Esophagus muscularis mucosa (tissue), 4 donors: ENCODE results near the gene DCAF6. TPM values are rescaled to one million over a fixed set of nuclear protein-coding genes. Genes with fewer than 3 reads are reported as not detected.
"Not testable (repeated sequence)": the region's sequence is repeated elsewhere in the genome, so short reads cannot be mapped to it uniquely, and the experiment has no call there.

ENCODE experiments used
- DNase-seq: peaks from one replicate; pipeline ENCODE4 v3.0.0-alpha.2; 2017; ENCODE audit errors: extremely low spot score
- H3K27ac ChIP-seq, 4 donors: fragments of 200-600 bp; sonication (generic); replicated peaks in 1 of 4; 1 replicate in 3 of 4; 2 replicates in 1 of 4; pipeline ENCODE4 v1.5.1; 2016 to 2019; ENCODE audit warnings: mild to moderate bottlenecking in 1 of 4
- H3K27me3 ChIP-seq, 4 donors: fragments of 200-600 bp; sonication (generic); one replicate each; pipeline versions ENCODE4 v1.5.1 to v1.6.0; 2016 to 2019
- H3K36me3 ChIP-seq, 4 donors: fragments of 200-600 bp; sonication (generic); one replicate each; pipeline ENCODE4 v1.5.1; 2016 to 2019
- H3K4me1 ChIP-seq, 4 donors: fragments of 200-600 bp; sonication (generic); one replicate each; pipeline ENCODE4 v1.5.1; 2016 to 2019
- H3K4me3 ChIP-seq, 4 donors: fragments of 200-600 bp; sonication (generic); 1 replicate in 2 of 4; 2 replicates in 2 of 4; pipeline ENCODE4 v1.5.1; 2016 to 2019; ENCODE audit warnings: mild to moderate bottlenecking in 4 of 4, moderate library complexity in 1 of 4
- H3K9me3 ChIP-seq, 4 donors: fragments of 200-600 bp; sonication (generic); 1 replicate in 3 of 4; 2 replicates in 1 of 4; pipeline ENCODE4 v1.5.1; 2016 to 2019
- EP300 ChIP-seq: sonication (generic); formaldehyde crosslinking; IDR thresholded peaks from one replicate; pipeline ENCODE4 v1.6.1; 2017; ENCODE audit warnings: antibody characterized with exemption
- POLR2A ChIP-seq: fragments of 450-650 bp; IDR thresholded peaks from one replicate; pipeline ENCODE4 v1.6.1; 2017; ENCODE audit warnings: antibody characterized with exemption, moderate library complexity, mild to moderate bottlenecking, low read depth
- POLR2AphosphoS5 ChIP-seq, 2 donors: sonication (generic); formaldehyde crosslinking; IDR thresholded peaks; one replicate each; pipeline ENCODE4 v1.6.1; 2017; ENCODE audit warnings: antibody characterized with exemption in 2 of 2
- WGBS: methylation state at CpG from one replicate; pipeline ENCODE4 v1.1.5; 2018; 5-methylcytosine and 5-hydroxymethylcytosine counted together
- intact Hi-C: fragments of 100-400 bp; cut with DNase I; formaldehyde crosslinking; loops from one replicate; pipeline ENCODE4 v1.15.1; 2023
- total RNA-seq, 4 donors: library from RNA; depleted of rRNA; stranded (reverse); fragments of >200 nt; gene quantifications; one replicate each; pipeline versions ENCODE4 v1.1.0 to v1.2.1, GENCODE V29; 2016
- TF ChIP-seq, protein P1 (sequence below), 3 experiments: fragments of 200-600 bp in 2 of 3; fragments of 450-650 bp in 1 of 3; sonication (generic) in 2 of 3; IDR thresholded peaks; one replicate each; pipeline ENCODE4 v1.5.1; 2017 to 2019; ENCODE audit warnings: antibody characterized with exemption in 3 of 3, mild to moderate bottlenecking in 2 of 3, moderate library complexity in 1 of 3

Gene DCAF6
- total RNA-seq, 4 donors from 2014 or later, result 80.4 to 110 (median 93.9) TPM

DNA sequence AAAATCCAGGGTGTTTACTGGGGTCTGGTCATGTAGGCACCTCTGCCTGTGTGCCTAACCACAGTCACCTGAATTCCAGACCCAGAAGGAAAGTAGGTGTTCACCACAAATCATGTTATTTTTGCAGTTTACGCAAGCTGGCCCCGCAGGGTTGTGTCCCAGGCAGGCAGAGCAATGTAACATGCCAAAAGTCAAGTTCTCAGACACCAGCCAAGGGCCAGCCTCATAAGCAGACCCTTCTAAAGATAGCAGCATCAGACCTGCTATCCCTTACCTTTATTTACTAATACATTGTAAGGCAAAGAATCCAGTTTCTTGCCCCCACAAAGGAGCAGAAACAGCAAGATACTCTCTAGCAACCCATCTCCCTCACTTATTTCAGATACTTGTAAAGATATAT, 117.2 kb downstream of the DCAF6 start:
- intact Hi-C loops, result no loop called here
- TF ChIP-seq POLR2A, result no peak
- TF ChIP-seq EP300, result no peak
- no peak for TF ChIP-seq POLR2AphosphoS5 (IDR thresholded peaks at IDR 0.05)
- no peak overlapping the region for H3K4me3 ChIP-seq
- no peak overlapping the region for H3K27ac ChIP-seq
- H3K36me3 ChIP-seq, result peaks cover 0 to 4% (median 0%) of the 10 kb centered on the region in 4 donors
- no peaks in the 10 kb centered on the region for H3K9me3 ChIP-seq
- no peaks in the 10 kb centered on the region for H3K27me3 ChIP-seq
- H3K4me1 ChIP-seq, result peaks cover 8 to 40% (median 30%) of the 10 kb centered on the region in 4 donors
- DNase-seq, result no peak
- WGBS, result 100% methylated on average over 2 of the region's 2 CpGs

DNA sequence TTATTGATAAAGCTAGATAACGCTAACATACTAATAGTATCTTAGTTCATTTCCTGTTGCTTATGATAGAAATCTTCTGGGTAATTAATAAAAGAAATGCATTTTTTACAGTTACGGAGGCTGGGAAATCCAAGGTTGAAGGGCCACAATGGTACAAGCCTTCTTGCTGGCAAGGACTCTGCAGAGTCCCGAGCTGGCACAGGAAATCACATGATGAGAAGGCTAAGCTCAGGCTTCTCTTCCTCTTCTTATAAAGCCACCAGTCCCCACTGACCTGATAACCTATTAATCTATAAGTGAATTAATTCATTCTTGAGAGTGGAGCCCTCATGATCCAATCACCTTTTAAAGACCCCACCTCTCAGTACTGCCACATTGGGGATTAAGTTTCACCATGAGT, 117.6 kb downstream of the DCAF6 start:
- 60% methylated on average over 3 of the region's 3 CpGs for WGBS
- intact Hi-C loops, result no loop called here

DNA sequence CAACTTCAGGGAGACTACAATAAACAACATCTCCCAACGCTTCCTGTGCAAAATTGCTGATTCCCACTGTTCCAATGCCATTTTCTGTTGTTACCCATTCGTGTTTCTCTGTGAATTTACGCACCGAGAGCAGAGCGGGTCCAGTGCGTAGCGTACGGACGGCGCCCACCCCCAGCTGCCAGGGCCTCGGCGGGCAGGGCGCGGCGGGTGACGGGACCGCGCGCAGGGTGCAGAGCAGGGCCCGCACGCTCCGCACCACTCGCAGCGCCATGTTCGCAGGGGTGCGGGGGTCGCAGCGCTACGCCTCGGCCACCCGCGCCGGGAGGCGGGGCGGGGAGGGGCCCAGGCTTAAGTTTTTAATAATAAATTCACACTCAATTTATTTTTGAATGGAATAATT, 119.7 kb downstream of the DCAF6 start:
- DNase-seq, H3K9me3 ChIP-seq, intact Hi-C loops, H3K27ac ChIP-seq, H3K4me3 ChIP-seq, H3K27me3 ChIP-seq: not testable (repeated sequence)
- peaks cover 0 to 11% (median 5%) of the 10 kb centered on the region in 4 donors for H3K36me3 ChIP-seq
- peaks cover 0 to 26% (median 24%) of the 10 kb centered on the region in 4 donors for H3K4me1 ChIP-seq
- WGBS, result 91% methylated on average over 31 of the region's 35 CpGs

More for the DNA sequence above, 117.6 kb downstream of the DCAF6 start:
- H3K4me3 ChIP-seq, result no peak overlapping the region
- peaks cover 8 to 40% (median 30%) of the 10 kb centered on the region in 4 donors for H3K4me1 ChIP-seq
- peaks cover 0 to 4% (median 0%) of the 10 kb centered on the region in 4 donors for H3K36me3 ChIP-seq
- no peaks in the 10 kb centered on the region for H3K9me3 ChIP-seq
- no peak for DNase-seq
- no peak for TF ChIP-seq POLR2A
- no peak for TF ChIP-seq POLR2AphosphoS5 (IDR thresholded peaks at IDR 0.05)
- no peak for TF ChIP-seq EP300
- TF ChIP-seq, protein P1, sequence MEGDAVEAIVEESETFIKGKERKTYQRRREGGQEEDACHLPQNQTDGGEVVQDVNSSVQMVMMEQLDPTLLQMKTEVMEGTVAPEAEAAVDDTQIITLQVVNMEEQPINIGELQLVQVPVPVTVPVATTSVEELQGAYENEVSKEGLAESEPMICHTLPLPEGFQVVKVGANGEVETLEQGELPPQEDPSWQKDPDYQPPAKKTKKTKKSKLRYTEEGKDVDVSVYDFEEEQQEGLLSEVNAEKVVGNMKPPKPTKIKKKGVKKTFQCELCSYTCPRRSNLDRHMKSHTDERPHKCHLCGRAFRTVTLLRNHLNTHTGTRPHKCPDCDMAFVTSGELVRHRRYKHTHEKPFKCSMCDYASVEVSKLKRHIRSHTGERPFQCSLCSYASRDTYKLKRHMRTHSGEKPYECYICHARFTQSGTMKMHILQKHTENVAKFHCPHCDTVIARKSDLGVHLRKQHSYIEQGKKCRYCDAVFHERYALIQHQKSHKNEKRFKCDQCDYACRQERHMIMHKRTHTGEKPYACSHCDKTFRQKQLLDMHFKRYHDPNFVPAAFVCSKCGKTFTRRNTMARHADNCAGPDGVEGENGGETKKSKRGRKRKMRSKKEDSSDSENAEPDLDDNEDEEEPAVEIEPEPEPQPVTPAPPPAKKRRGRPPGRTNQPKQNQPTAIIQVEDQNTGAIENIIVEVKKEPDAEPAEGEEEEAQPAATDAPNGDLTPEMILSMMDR (IDR thresholded peaks at IDR 0.05), result no peak
- no peak overlapping the region for H3K27ac ChIP-seq
- no peaks in the 10 kb centered on the region for H3K27me3 ChIP-seq

DNA sequence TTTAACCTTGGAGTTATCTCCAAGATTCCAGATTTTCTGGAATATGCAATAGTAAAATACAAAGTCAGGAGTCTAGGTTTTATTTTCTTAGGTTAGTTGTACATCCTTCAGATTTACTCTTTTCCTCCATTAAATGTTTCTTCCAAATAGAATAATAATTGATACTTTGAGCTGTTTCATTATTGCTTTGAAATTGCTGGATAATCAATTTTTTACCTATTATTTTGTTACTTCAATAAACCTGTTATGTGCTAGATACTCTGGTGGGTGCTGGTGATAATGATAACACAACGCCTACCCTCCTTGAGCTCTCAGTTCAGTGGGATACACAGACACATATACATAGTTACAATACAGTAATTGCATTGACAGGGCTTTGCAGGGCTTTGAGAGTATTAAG, 120.9 kb downstream of the DCAF6 start:
- TF ChIP-seq EP300 (no peak), POLR2A (no peak)
- 100% methylated on average over 1 of the region's 1 CpG for WGBS
- no peaks in the 10 kb centered on the region for H3K9me3 ChIP-seq
- H3K27ac ChIP-seq, result no peak overlapping the region
- peaks cover 0 to 11% (median 5%) of the 10 kb centered on the region in 4 donors for H3K36me3 ChIP-seq
- H3K4me1 ChIP-seq, result peaks cover 0 to 23% (median 15%) of the 10 kb centered on the region in 4 donors
- intact Hi-C loops, result no loop called here
- H3K4me3 ChIP-seq, result no peak overlapping the region
- DNase-seq, result no peak
- H3K27me3 ChIP-seq, result no peaks in the 10 kb centered on the region

DNA sequence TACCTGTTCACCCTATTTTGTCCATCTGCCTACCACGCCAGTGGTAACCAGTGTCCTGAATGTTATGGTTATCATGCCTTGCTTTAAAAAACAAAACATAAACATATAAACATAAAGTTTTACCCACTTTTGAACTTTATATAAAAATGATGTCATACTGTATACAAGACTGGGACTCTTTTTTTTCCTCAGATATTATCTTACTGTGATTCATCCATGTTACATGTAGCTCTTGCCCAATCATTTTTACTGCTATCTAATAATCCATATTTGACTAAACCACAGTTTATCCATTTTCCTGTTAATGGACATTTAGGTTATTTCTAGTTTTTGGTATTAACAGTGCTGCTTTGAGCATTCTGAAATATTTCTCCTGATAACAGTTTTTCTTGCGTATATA, 121.4 kb downstream of the DCAF6 start:
- DNase-seq, result no peak
- no peak overlapping the region for H3K27ac ChIP-seq
- intact Hi-C loops, result no loop called here
- H3K4me1 ChIP-seq, result peaks cover 0 to 21% (median 10%) of the 10 kb centered on the region in 4 donors
- no peak for TF ChIP-seq POLR2AphosphoS5 (IDR thresholded peaks at IDR 0.05)
- no peaks in the 10 kb centered on the region for H3K27me3 ChIP-seq
- no peak overlapping the region for H3K4me3 ChIP-seq
- H3K9me3 ChIP-seq, result no peaks in the 10 kb centered on the region
- H3K36me3 ChIP-seq, result peaks cover 0 to 11% (median 5%) of the 10 kb centered on the region in 4 donors
- WGBS, result 99% methylated on average over 2 of the region's 2 CpGs

DNA sequence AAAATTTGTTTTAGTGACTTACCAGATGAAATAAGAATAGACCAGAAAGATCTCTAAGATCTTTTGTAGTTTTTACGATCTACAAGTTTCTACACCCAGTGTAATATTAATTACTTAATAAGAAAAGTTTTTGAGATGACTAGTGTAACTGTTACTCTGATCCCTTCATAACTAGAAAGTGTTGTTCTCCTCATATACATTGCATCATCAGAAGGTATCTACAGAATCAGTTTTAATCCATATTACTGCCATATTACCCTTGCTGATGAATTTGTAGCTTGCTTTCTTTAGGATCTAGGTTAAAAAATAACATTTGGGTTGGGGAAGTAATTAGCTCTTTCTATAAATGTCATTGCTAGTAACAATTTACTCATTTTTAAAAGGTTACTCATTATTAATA, 127.7 kb downstream of the DCAF6 start:
- Histone ChIP-seq H3K36me3 (peaks cover 5 to 61% (median 43%) of the 10 kb centered on the region in 4 donors), H3K4me3 (no peak overlapping the region), H3K27ac (no peak overlapping the region), H3K4me1 (no peaks in the 10 kb centered on the region), H3K27me3 (no peaks in the 10 kb centered on the region), H3K9me3 (no peaks in the 10 kb centered on the region)
- 94% methylated on average over 1 of the region's 1 CpG for WGBS
- TF ChIP-seq POLR2A, result no peak
- no peak for TF ChIP-seq POLR2AphosphoS5 (IDR thresholded peaks at IDR 0.05)
- TF ChIP-seq EP300, result no peak
- TF ChIP-seq, protein P1 (IDR thresholded peaks at IDR 0.05), result no peak
- intact Hi-C loops, result no loop called here
- no peak for DNase-seq

DNA sequence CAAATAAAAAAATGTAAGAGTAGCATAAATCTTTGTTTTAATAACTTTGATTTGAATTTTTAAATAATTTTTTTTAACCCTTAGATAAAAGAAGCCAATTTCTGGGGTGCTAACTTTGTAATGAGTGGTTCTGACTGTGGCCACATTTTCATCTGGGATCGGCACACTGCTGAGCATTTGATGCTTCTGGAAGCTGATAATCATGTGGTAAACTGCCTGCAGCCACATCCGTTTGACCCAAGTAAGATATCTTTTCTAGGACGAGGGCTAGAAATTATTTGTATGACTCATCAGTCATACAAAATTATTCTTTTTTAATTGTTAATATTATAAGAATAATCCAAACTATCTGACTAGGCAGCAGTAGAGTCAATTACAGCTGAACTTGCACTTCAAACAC, 129.0 kb downstream of the DCAF6 start:
- no peak for DNase-seq
- TF ChIP-seq POLR2AphosphoS5 (IDR thresholded peaks at IDR 0.05) (no peak), EP300 (no peak), POLR2A (no peak)
- TF ChIP-seq, protein P1 (IDR thresholded peaks at IDR 0.05), result no peak
- intact Hi-C loops, result no loop called here
- Histone ChIP-seq H3K4me1 (no peaks in the 10 kb centered on the region), H3K27me3 (no peaks in the 10 kb centered on the region), H3K4me3 (no peak overlapping the region), H3K36me3 (peaks cover 10 to 64% (median 51%) of the 10 kb centered on the region in 4 donors), H3K27ac (no peak overlapping the region), H3K9me3 (no peaks in the 10 kb centered on the region)
- WGBS, result 59% methylated on average over 3 of the region's 3 CpGs
